Astrocyte (in vitro differentiated cells and primary cell): ENCODE measurements around the gene KCNJ5. TPM values are rescaled to one million over a fixed set of nuclear protein-coding genes. Genes with fewer than 3 reads are reported as not detected.

Experiments
- DNase-seq: peaks from one replicate; pipeline ENCODE4 v3.0.0-alpha.2; 2010; ENCODE audit warnings: low read depth
- FAIRE-seq: peaks from 2 replicates; lab custom pipeline; 2011; peaks lifted over from hg19 to GRCh38; lab: Jason Lieb, UNC
- H2AFZ ChIP-seq: 2 replicates; pipeline ENCODE4 v1.6.0; 2012; ENCODE audit warnings: low read depth, low read length, inconsistent platforms
- H3K27ac ChIP-seq: 2 replicates; pipeline ENCODE4 v1.5.1; 2011; ENCODE audit warnings: low read depth, low read length, inconsistent platforms
- H3K27me3 ChIP-seq: 2 replicates; pipeline ENCODE4 v1.6.0; 2011; ENCODE audit warnings: low read length, inconsistent platforms; ENCODE audit not compliant: insufficient read depth
- H3K36me3 ChIP-seq: 2 replicates; pipeline ENCODE4 v1.5.1; 2011; ENCODE audit warnings: low read length, inconsistent platforms; ENCODE audit not compliant: insufficient read depth
- H3K4me1 ChIP-seq: 2 replicates; pipeline ENCODE4 v1.5.1; 2011; ENCODE audit warnings: low read length, inconsistent platforms; ENCODE audit not compliant: insufficient read depth
- H3K4me2 ChIP-seq: 2 replicates; pipeline ENCODE4 v1.6.0; 2012; ENCODE audit warnings: low read length, inconsistent platforms
- H3K4me3 ChIP-seq: 2 replicates; pipeline ENCODE4 v1.5.1; 2011; ENCODE audit warnings: low read depth, mild to moderate bottlenecking, low read length, inconsistent platforms; ENCODE audit not compliant: insufficient read depth
- H3K79me2 ChIP-seq: 2 replicates; pipeline ENCODE4 v1.6.0; 2012; ENCODE audit warnings: mild to moderate bottlenecking, low read length, inconsistent platforms; ENCODE audit not compliant: insufficient read depth
- H3K9ac ChIP-seq: 2 replicates; pipeline ENCODE4 v1.6.0; 2012; ENCODE audit warnings: mild to moderate bottlenecking, low read length, inconsistent platforms
- H3K9me3 ChIP-seq: 2 replicates; pipeline ENCODE4 v1.5.1; 2012; ENCODE audit warnings: low read depth, mild to moderate bottlenecking, low read length, inconsistent platforms; ENCODE audit not compliant: insufficient read depth
- H4K20me1 ChIP-seq: 2 replicates; pipeline ENCODE4 v1.6.0; 2012; ENCODE audit warnings: low read length, inconsistent platforms; ENCODE audit not compliant: insufficient read depth
- H3K27ac Mint-ChIP-seq: one replicate; pipeline ENCODE4 v1.8.0; 2021; ENCODE audit warnings: mild to moderate bottlenecking, mixed read lengths; ENCODE audit not compliant: unreplicated experiment
- H3K27me3 Mint-ChIP-seq: one replicate; pipeline ENCODE4 v1.8.0; 2021; ENCODE audit warnings: low read depth, mixed read lengths; ENCODE audit not compliant: unreplicated experiment
- H3K36me3 Mint-ChIP-seq: one replicate; pipeline ENCODE4 v1.8.0; 2021; ENCODE audit warnings: low read depth, mixed read lengths; ENCODE audit not compliant: unreplicated experiment
- H3K4me1 Mint-ChIP-seq: one replicate; pipeline ENCODE4 v1.8.0; 2021; ENCODE audit warnings: low read depth, mixed read lengths; ENCODE audit not compliant: unreplicated experiment
- H3K4me3 Mint-ChIP-seq: one replicate; pipeline ENCODE4 v1.8.0; 2021; ENCODE audit warnings: mild to moderate bottlenecking, moderate library complexity, mixed read lengths; ENCODE audit not compliant: unreplicated experiment
- H3K9me3 Mint-ChIP-seq: one replicate; pipeline ENCODE4 v1.8.0; 2021; ENCODE audit warnings: mild to moderate bottlenecking, mixed read lengths; ENCODE audit not compliant: unreplicated experiment
- EZH2 ChIP-seq: IDR thresholded peaks from 2 replicates; pipeline ENCODE4 v1.6.1; 2012; ENCODE audit warnings: mild to moderate bottlenecking, low read length, inconsistent platforms; ENCODE audit not compliant: insufficient read depth
- total RNA-seq: library from RNA; stranded (reverse); gene quantifications from 2 replicates; pipeline ENCODE4 v1.2.1, GENCODE V29; 2021
- TF ChIP-seq, protein P1 (sequence below): IDR thresholded peaks from 2 replicates; pipeline ENCODE4 v1.5.1; 2011; ENCODE audit warnings: low read depth, mild to moderate bottlenecking, inconsistent platforms, low read length, moderate library complexity; ENCODE audit not compliant: insufficient read depth

The KCNJ5 gene
- total RNA-seq, 1 donor from 2014 or later, result 1.4 TPM

DNA sequence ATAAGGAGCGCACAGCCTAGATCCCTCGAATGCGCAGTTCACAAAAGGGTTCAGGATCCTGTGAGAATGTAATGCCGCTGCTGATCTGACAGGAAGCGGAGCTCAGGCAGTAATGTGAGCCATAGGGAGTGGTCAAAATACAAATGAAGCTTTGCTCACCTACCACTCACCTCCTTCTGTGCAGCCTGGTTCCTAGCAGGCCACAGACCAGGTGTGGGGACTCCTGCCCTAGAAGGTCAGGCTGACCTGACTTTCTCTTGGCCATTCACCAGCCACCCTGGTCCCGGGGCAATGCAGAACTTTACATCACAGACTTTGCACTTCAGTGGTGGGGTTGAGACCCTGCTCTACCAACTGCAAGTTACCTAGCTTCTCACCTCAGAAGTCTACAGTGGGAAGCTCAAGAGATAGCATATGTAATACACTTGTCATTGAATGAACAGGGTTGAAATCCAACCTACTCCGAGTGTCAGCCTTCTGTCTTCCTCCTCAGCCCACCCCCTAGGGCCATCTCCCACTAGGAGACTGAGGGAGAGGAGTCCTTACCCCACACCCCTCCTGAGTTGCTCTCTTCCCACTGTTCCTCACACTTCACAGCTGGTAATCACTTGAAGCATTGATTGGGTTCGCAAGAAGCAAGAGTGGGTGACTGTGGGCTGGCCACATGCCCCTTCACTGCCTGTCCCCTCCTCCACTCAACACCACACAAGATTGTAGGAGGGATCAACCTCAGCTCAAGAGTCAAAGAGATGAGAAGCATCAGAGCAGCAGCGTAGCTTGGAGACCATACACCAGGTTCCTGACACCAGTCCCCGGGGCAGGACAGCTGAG is 22.1 kb upstream of the KCNJ5 start:
- Mint-ChIP-seq H3K27me3 (peaks cover 20% of the 10 kb centered on the region), H3K27ac (no peak overlapping the region), H3K9me3 (no peaks in the 10 kb centered on the region), H3K4me3 (no peak overlapping the region), H3K36me3 (no peaks in the 10 kb centered on the region), H3K4me1 (peaks cover 4% of the 10 kb centered on the region)
- DNase-seq (no peak), FAIRE-seq (no peak)
- no peak for TF ChIP-seq EZH2
- TF ChIP-seq, protein P1, sequence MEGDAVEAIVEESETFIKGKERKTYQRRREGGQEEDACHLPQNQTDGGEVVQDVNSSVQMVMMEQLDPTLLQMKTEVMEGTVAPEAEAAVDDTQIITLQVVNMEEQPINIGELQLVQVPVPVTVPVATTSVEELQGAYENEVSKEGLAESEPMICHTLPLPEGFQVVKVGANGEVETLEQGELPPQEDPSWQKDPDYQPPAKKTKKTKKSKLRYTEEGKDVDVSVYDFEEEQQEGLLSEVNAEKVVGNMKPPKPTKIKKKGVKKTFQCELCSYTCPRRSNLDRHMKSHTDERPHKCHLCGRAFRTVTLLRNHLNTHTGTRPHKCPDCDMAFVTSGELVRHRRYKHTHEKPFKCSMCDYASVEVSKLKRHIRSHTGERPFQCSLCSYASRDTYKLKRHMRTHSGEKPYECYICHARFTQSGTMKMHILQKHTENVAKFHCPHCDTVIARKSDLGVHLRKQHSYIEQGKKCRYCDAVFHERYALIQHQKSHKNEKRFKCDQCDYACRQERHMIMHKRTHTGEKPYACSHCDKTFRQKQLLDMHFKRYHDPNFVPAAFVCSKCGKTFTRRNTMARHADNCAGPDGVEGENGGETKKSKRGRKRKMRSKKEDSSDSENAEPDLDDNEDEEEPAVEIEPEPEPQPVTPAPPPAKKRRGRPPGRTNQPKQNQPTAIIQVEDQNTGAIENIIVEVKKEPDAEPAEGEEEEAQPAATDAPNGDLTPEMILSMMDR, result no peak
- Histone ChIP-seq H3K27me3 (peaks cover 4% of the 10 kb centered on the region), H3K9me3 (no peaks in the 10 kb centered on the region), H3K79me2 (no peaks in the 10 kb centered on the region), H3K4me3 (no peak overlapping the region), H3K4me1 (no peaks in the 10 kb centered on the region), H4K20me1 (no peaks in the 10 kb centered on the region), H3K9ac (no peak overlapping the region), H3K36me3 (no peaks in the 10 kb centered on the region), H3K4me2 (no peak overlapping the region), H2AFZ (no peak overlapping the region), H3K27ac (no peak overlapping the region)

DNA sequence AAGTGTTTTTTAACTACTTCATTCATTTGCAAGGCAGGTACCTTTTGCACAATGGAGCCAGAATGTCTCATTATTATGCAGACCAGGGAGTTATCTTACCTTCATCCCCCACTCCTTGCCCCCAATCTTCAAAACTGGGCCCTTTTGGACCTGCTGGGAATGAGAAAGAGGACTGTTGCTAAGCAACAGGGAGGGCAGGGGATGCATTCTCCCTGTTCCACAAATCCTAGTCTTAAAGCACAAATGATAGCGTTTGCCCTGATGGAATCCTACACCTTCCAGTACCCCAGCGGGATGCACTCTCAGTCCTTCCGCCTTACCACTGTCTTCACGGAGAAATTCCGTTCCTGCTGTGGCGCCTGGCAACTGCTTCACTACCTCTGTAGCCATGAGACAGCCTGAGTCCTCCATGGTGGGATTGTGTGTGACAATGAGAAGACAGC is 20.0 kb upstream of the KCNJ5 start:
- peaks cover 4% of the 10 kb centered on the region for H3K27me3 ChIP-seq
- H2AFZ ChIP-seq, result no peak overlapping the region
- no peak for TF ChIP-seq EZH2
- TF ChIP-seq, protein P1, result no peak
- no peak for FAIRE-seq
- no peak overlapping the region for H3K4me3 Mint-ChIP-seq
- no peaks in the 10 kb centered on the region for H3K36me3 ChIP-seq
- H3K27ac Mint-ChIP-seq, result no peak overlapping the region
- H3K9me3 Mint-ChIP-seq, result no peaks in the 10 kb centered on the region
- H4K20me1 ChIP-seq, result no peaks in the 10 kb centered on the region
- H3K27me3 Mint-ChIP-seq, result peaks cover 23% of the 10 kb centered on the region
- DNase-seq, result no peak
- H3K36me3 Mint-ChIP-seq, result no peaks in the 10 kb centered on the region
- H3K9me3 ChIP-seq, result no peaks in the 10 kb centered on the region
- H3K79me2 ChIP-seq, result no peaks in the 10 kb centered on the region
- H3K4me1 ChIP-seq, result peaks cover 5% of the 10 kb centered on the region
- H3K4me1 Mint-ChIP-seq, result peaks cover 8% of the 10 kb centered on the region
- H3K4me3 ChIP-seq, result no peak overlapping the region
- no peak overlapping the region for H3K27ac ChIP-seq
- H3K9ac ChIP-seq, result no peak overlapping the region
- no peak overlapping the region for H3K4me2 ChIP-seq

GRCh38 chr11:128872094-128872493 is 19.1 kb upstream of the KCNJ5 start:
- no peak for FAIRE-seq
- H3K36me3 ChIP-seq, result no peaks in the 10 kb centered on the region
- H3K4me1 ChIP-seq, result peaks cover 5% of the 10 kb centered on the region
- Mint-ChIP-seq H3K4me1 (peaks cover 8% of the 10 kb centered on the region), H3K36me3 (no peaks in the 10 kb centered on the region), H3K27me3 (peaks cover 23% of the 10 kb centered on the region), H3K4me3 (no peak overlapping the region), H3K9me3 (no peaks in the 10 kb centered on the region), H3K27ac (no peak overlapping the region)
- no peak overlapping the region for H2AFZ ChIP-seq
- no peak overlapping the region for H3K4me2 ChIP-seq
- H3K79me2 ChIP-seq, result no peaks in the 10 kb centered on the region
- H3K4me3 ChIP-seq, result no peak overlapping the region
- H3K9me3 ChIP-seq, result no peaks in the 10 kb centered on the region
- TF ChIP-seq, protein P1, result no peak
- TF ChIP-seq EZH2, result no peak
- H3K27ac ChIP-seq, result no peak overlapping the region
- no peaks in the 10 kb centered on the region for H4K20me1 ChIP-seq
- H3K9ac ChIP-seq, result no peak overlapping the region
- DNase-seq, result no peak
- peaks cover 4% of the 10 kb centered on the region for H3K27me3 ChIP-seq
